PC-3 (cell line): ENCODE results near the gene EPHA2. TPM values are rescaled to one million over a fixed set of nuclear protein-coding genes. Genes with fewer than 3 reads are reported as not detected.

Experiments used
- ATAC-seq: fragments of 200-7000 bp; cut with Tn5 transposase; 2 replicates; pipeline ENCODE4 v1.9.1; 2020; ENCODE audit warnings: mild to moderate bottlenecking, moderate library complexity
- BruUV-seq: library from RNA; stranded (reverse); fragments of 400-500 nt; replicated peaks from 2 replicates; lab custom pipeline; 2021; lab: Mats Ljungman, UMichigan
- CTCF ChIA-PET: fragments of 300-600 bp; sonication (Branson Sonifier 250); formaldehyde crosslinking; loops from one replicate; lab custom pipeline; 2022; ENCODE audit warnings: antibody characterized with exemption; lab: Charles Lee
- POLR2A ChIA-PET: fragments of 300-600 bp; sonication (Branson Sonifier 250); formaldehyde crosslinking; loops from one replicate; lab custom pipeline; 2022; ENCODE audit warnings: antibody characterized with exemption; ENCODE audit not compliant: unreplicated experiment; lab: Charles Lee
- DNase-seq: peaks from one replicate; pipeline ENCODE4 v3.0.0-alpha.2; 2015
- H2AFZ ChIP-seq: fragments of 300-600 bp; sonication (generic); 2 replicates; pipeline ENCODE4 v1.6.0; 2016; ENCODE audit warnings: antibody characterized with exemption, low read length
- H3F3A ChIP-seq: fragments of 300-600 bp; sonication (generic); one replicate; pipeline ENCODE4 v1.6.0; 2017; ENCODE audit warnings: antibody characterized with exemption, low read length, control low read depth, mild to moderate bottlenecking; ENCODE audit not compliant: unreplicated experiment
- H3K27ac ChIP-seq: fragments of 300-600 bp; sonication (generic); 2 replicates; pipeline ENCODE4 v1.5.1; 2016; ENCODE audit warnings: mild to moderate bottlenecking, low read length
- H3K27me3 ChIP-seq: fragments of 300-600 bp; sonication (generic); 2 replicates; pipeline ENCODE4 v1.6.1; 2016; ENCODE audit warnings: low read length, mixed read lengths
- H3K36me3 ChIP-seq: fragments of 300-600 bp; sonication (generic); 2 replicates; pipeline ENCODE4 v1.6.1; 2016; ENCODE audit warnings: low read depth, mixed run types, low read length, mixed read lengths
- H3K4me1 ChIP-seq: fragments of 300-600 bp; sonication (generic); 2 replicates; pipeline ENCODE4 v1.5.1; 2016; ENCODE audit warnings: low read length; ENCODE audit not compliant: insufficient read depth
- H3K4me2 ChIP-seq: fragments of 300-600 bp; sonication (generic); 2 replicates; pipeline ENCODE4 v1.6.0; 2016; ENCODE audit warnings: low read length
- H3K4me3 ChIP-seq: fragments of 300-600 bp; sonication (generic); 2 replicates; pipeline ENCODE4 v1.5.1; 2016; ENCODE audit warnings: mild to moderate bottlenecking, low read length, mixed read lengths
- H3K79me2 ChIP-seq: fragments of 300-600 bp; sonication (generic); 2 replicates; pipeline ENCODE4 v1.6.1; 2017; ENCODE audit warnings: low read length, mixed read lengths
- H3K9ac ChIP-seq: fragments of 300-600 bp; sonication (generic); 2 replicates; pipeline ENCODE4 v1.6.0; 2016; ENCODE audit warnings: mild to moderate bottlenecking, low read length
- H3K9me2 ChIP-seq: fragments of 300-600 bp; sonication (generic); replicated peaks from 2 replicates; pipeline ENCODE4 v1.6.1; 2016; ENCODE audit warnings: mixed run types, low read length, mixed read lengths
- H3K9me3 ChIP-seq: fragments of 300-600 bp; sonication (generic); 2 replicates; pipeline ENCODE4 v1.6.1; 2016; ENCODE audit warnings: low read length, mixed read lengths
- H4K20me1 ChIP-seq: fragments of 300-600 bp; sonication (generic); 2 replicates; pipeline ENCODE4 v1.6.1; 2016; ENCODE audit warnings: low read length, mixed read lengths
- EZH2 ChIP-seq: fragments of 300-600 bp; sonication (generic); IDR thresholded peaks from one replicate; pipeline ENCODE4 v1.6.1; 2017; ENCODE audit warnings: antibody characterized with exemption, mild to moderate bottlenecking, low read length; ENCODE audit not compliant: unreplicated experiment
- EZH2phosphoT487 ChIP-seq: fragments of 300-600 bp; sonication (generic); IDR thresholded peaks from 2 replicates; pipeline ENCODE4 v1.6.1; 2018; ENCODE audit warnings: mild to moderate bottlenecking, antibody characterized with exemption, low read length, borderline replicate concordance
- intact Hi-C: fragments of 100-400 bp; cut with micrococcal nuclease; formaldehyde crosslinking; loops from 2 replicates; pipeline ENCODE4 v1.9.0; 2023
- total RNA-seq: library from RNA; depleted of rRNA; stranded (reverse); fragments of >200 nt; gene quantifications from 2 replicates; pipeline ENCODE4 v1.2.3, GENCODE V29; 2014
- TF ChIP-seq, protein P1 (sequence below): fragments of 300-600 bp; sonication (generic); conservative IDR thresholded peaks from 2 replicates; pipeline ENCODE4 v1.5.1; 2017; ENCODE audit warnings: antibody characterized with exemption, low read depth, mild to moderate bottlenecking, low read length

Gene EPHA2
- total RNA-seq, 1 experiment from 2014 or later: 459 TPM

DNA sequence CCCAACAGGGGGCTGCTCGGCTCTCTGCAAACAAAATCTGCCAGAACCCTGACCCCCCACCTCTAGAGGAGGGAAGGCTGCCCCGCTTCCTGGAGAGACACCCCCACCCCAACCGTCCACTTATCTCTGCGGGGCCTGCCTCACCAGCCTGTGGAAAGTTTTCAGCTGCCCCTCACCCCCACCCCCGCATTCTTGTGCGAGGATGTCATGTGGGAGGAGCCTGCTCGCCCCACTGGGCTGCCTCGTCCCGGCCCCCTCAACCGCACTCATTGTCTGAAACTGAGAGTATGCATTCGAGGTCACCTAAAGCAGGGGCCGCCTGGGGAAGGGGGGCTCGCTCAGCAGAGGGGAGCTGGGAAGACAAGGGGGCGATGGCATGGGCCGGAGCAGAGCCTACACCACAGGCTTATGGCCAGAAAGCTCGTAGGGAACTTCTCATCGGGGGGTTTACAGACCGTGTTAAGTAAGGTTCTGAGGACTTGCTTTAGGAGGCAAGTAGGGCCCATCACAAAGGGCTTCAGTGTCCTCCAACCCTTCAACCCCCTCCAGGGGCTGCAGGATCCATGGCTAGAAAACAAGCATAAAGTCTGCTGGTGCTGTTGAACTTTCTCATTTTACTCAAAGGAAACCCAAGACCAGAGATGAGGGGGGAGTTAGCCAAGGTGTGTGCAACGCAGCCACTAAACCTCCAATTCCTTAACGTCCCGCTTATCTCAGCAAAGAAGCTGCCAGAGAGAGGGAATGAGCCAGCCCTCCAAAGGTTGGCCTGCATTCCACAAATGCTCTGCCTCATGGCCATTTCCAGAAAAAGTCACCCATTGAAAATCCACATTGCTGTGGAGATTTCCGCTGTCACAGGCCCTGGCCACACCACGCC, 9.4 kb downstream of the EPHA2 start:
- H3K36me3 ChIP-seq: peaks cover 74% of the 10 kb centered on the region
- intact Hi-C loops: loop anchor here (2.0 to 5.0 kb wide), 2 partner anchors 41 to 68 kb away; no protein-coding TSS in a partner anchor
- H3K4me1 ChIP-seq: peaks cover 100% of the 10 kb centered on the region
- BruUV-seq: no TSS peak
- ChIA-PET CTCF (interaction anchor here (1.6 kb wide), 1 partner anchor 67 kb away, joined by 5 read pairs; no protein-coding TSS in a partner anchor), POLR2A (interaction anchor here (0.6 to 0.8 kb wide), 2 partner anchors 27 to 42 kb away, joined by 4 read pairs; no protein-coding TSS in a partner anchor)
- peak overlapping the region; percentile 97 for H3K27ac ChIP-seq
- DNase-seq: peak; percentile 89
- TF ChIP-seq EZH2: no peak
- TF ChIP-seq EZH2phosphoT487: no peak
- TF ChIP-seq, protein P1, sequence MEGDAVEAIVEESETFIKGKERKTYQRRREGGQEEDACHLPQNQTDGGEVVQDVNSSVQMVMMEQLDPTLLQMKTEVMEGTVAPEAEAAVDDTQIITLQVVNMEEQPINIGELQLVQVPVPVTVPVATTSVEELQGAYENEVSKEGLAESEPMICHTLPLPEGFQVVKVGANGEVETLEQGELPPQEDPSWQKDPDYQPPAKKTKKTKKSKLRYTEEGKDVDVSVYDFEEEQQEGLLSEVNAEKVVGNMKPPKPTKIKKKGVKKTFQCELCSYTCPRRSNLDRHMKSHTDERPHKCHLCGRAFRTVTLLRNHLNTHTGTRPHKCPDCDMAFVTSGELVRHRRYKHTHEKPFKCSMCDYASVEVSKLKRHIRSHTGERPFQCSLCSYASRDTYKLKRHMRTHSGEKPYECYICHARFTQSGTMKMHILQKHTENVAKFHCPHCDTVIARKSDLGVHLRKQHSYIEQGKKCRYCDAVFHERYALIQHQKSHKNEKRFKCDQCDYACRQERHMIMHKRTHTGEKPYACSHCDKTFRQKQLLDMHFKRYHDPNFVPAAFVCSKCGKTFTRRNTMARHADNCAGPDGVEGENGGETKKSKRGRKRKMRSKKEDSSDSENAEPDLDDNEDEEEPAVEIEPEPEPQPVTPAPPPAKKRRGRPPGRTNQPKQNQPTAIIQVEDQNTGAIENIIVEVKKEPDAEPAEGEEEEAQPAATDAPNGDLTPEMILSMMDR: no peak
- H2AFZ ChIP-seq: no peak overlapping the region
- no peaks in the 10 kb centered on the region for H3K9me3 ChIP-seq
- H3K9ac ChIP-seq: peak overlapping the region; percentile 77
- H3K4me2 ChIP-seq: peak overlapping the region; percentile 96
- no peaks in the 10 kb centered on the region for H3K27me3 ChIP-seq
- no peaks in the 10 kb centered on the region for H3K9me2 ChIP-seq
- peaks cover 100% of the 10 kb centered on the region for H3K79me2 ChIP-seq
- H4K20me1 ChIP-seq: peaks cover 34% of the 10 kb centered on the region
- peaks cover 35% of the 10 kb centered on the region for H3F3A ChIP-seq
- H3K4me3 ChIP-seq: peak overlapping the region; percentile 83
- ATAC-seq: peak; percentile 11

DNA sequence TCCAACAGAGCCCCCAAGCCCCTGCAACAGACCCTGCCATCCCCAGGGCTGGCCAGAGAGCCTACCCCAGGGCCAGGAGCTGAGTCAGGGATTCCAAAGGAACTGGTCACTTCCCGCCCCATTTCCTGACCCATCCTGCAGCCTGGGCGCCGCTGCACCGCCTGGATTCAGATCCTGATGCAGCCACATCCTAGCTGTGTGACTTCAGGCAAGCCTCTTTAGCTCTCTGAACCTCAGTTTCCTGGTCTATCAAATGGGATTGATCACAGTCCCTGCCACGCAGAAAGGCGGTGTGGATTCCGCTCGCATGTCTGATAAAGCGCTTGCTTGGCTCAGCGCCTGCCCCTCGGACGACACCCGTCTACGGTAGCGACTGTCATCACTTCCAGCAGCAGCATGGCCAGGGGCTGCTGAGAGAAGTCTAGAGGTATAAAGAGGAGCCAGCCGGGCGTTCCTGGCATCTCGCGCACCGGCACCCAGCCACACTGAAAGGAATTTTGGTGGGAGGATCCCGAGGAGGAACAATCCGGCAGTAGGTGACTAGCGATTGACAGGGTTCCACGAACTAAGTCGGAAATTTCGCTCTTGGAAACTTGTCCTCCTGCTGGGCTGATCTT, 10.1 kb downstream of the EPHA2 start:
- H3K36me3 ChIP-seq: peaks cover 74% of the 10 kb centered on the region
- H3K9me2 ChIP-seq: no peaks in the 10 kb centered on the region
- peak overlapping the region; percentile 97 for H3K27ac ChIP-seq
- peaks cover 33% of the 10 kb centered on the region for H3F3A ChIP-seq
- TSS peak; percentile 61 for BruUV-seq
- H3K4me2 ChIP-seq: peak overlapping the region; percentile 96
- intact Hi-C loops: loop anchor here (2.0 to 5.0 kb wide), 2 partner anchors 42 to 67 kb away; no protein-coding TSS in a partner anchor
- ChIA-PET CTCF (interaction anchor here (0.6 to 1.6 kb wide), 3 partner anchors 9 to 66 kb away, joined by 3 to 7 read pairs (median 5); no protein-coding TSS in a partner anchor), POLR2A (interaction anchor here (0.6 to 2.5 kb wide), 5 partner anchors 9 to 335 kb away, joined by 5 to 22 read pairs (median 15); partner anchors contain the start of gene EPHA2)
- TF ChIP-seq EZH2: no peak
- TF ChIP-seq, protein P1: no peak
- TF ChIP-seq EZH2phosphoT487: no peak
- no peaks in the 10 kb centered on the region for H3K27me3 ChIP-seq
- H2AFZ ChIP-seq: no peak overlapping the region
- peaks cover 100% of the 10 kb centered on the region for H3K79me2 ChIP-seq
- H3K9ac ChIP-seq: peak overlapping the region; percentile 77
- peaks cover 100% of the 10 kb centered on the region for H3K4me1 ChIP-seq
- peak; percentile 93 for DNase-seq
- ATAC-seq: peak; percentile 41
- H3K9me3 ChIP-seq: no peaks in the 10 kb centered on the region
- H3K4me3 ChIP-seq: peak overlapping the region; percentile 83
- H4K20me1 ChIP-seq: peaks cover 26% of the 10 kb centered on the region
